ENCODE measurements around the gene DENND6B. TPM values are rescaled to one million over a fixed set of nuclear protein-coding genes. Genes with fewer than 3 reads are reported as not detected.

The DENND6B gene
- total and polyA plus RNA-seq, 4 donors = 0.86 to 1.2 (median 1.1) TPM

- TF ChIP-seq MAX (IDR thresholded peaks at IDR 0.05) (no peak), JUND (IDR thresholded peaks at IDR 0.05) (no peak), SP1 (IDR thresholded peaks at IDR 0.05) (no peak), ATF3 (IDR thresholded peaks at IDR 0.05) (no peak), RXRA (IDR thresholded peaks at IDR 0.05) (no peak), NR2F2 (IDR thresholded peaks at IDR 0.05) (no peak)
Observed at GRCh38 chr22:50259302-50259701, 67.5 kb downstream of the DENND6B start (continued).

Other genes starting within 250 kb of the DENND6B start
- 1 to 10 TPM in 1 of 2 donors, under 1 TPM in 1; 0.33 to 9.4 TPM for gene MLC1, start 241.6 kb downstream of the DENND6B start, total RNA-seq
- gene MLC1, start 241.6 kb downstream of the DENND6B start, polyA plus RNA-seq = under 1 TPM in 1 of 2 donors, not detected in 1; 0.13 TPM
- gene MOV10L1, start 237.0 kb downstream of the DENND6B start, total RNA-seq = under 1 TPM; 0.17 to 0.47 TPM
- under 1 TPM; 0.07 to 0.18 TPM for gene MOV10L1, start 237.0 kb downstream of the DENND6B start, polyA plus RNA-seq
- gene PANX2, start 156.3 kb downstream of the DENND6B start, total RNA-seq = 1 to 10 TPM in 1 of 2 donors, under 1 TPM in 1; 0.56 to 2.3 TPM
- gene PANX2, start 156.3 kb downstream of the DENND6B start, polyA plus RNA-seq = 10 to 100 TPM in 1 of 2 donors, under 1 TPM in 1; 0.39 to 14.8 TPM
- 10 to 100 TPM; 10.5 to 18.3 TPM for gene TRABD, start 141.1 kb downstream of the DENND6B start, total RNA-seq
- gene TRABD, start 141.1 kb downstream of the DENND6B start, polyA plus RNA-seq = 10 to 100 TPM; 14.4 to 29.7 TPM
- 10 to 100 TPM; 16.4 to 58.9 TPM for gene SELENOO, start 126.0 kb downstream of the DENND6B start, total RNA-seq
- 10 to 100 TPM; 25.5 to 59.2 TPM for gene SELENOO, start 126.0 kb downstream of the DENND6B start, polyA plus RNA-seq
- gene TUBGCP6, start 82.0 kb downstream of the DENND6B start, total RNA-seq = 10 to 100 TPM; 20.9 to 31.7 TPM
- gene TUBGCP6, start 82.0 kb downstream of the DENND6B start, polyA plus RNA-seq = 10 to 100 TPM in 1 of 2 donors, 1 to 10 TPM in 1; 9.3 to 11.9 TPM
- gene HDAC10, start 75.7 kb downstream of the DENND6B start, total RNA-seq = 10 to 100 TPM; 11.4 to 18.2 TPM
- gene HDAC10, start 75.7 kb downstream of the DENND6B start, polyA plus RNA-seq = 10 to 100 TPM in 1 of 2 donors, 1 to 10 TPM in 1; 6.2 to 15.9 TPM
- gene MAPK12, start 65.3 kb downstream of the DENND6B start, total RNA-seq = 1 to 10 TPM; 2.3 to 2.8 TPM
- gene MAPK12, start 65.3 kb downstream of the DENND6B start, polyA plus RNA-seq = 1 to 10 TPM in 1 of 2 donors, under 1 TPM in 1; 0.83 to 1.5 TPM
- gene MAPK11, start 56.6 kb downstream of the DENND6B start, total RNA-seq = 1 to 10 TPM in 1 of 2 donors, under 1 TPM in 1; 0.65 to 1.2 TPM
- 1 to 10 TPM in 1 of 2 donors, under 1 TPM in 1; 0.83 to 2.0 TPM for gene MAPK11, start 56.6 kb downstream of the DENND6B start, polyA plus RNA-seq
- 10 to 100 TPM; 28.8 to 95.7 TPM for gene PLXNB2, start 19.4 kb downstream of the DENND6B start, total RNA-seq
- gene PLXNB2, start 19.4 kb downstream of the DENND6B start, polyA plus RNA-seq = 10 to 100 TPM; 60.1 to 87.8 TPM
- gene PPP6R2, start 16.3 kb upstream of the DENND6B start, total RNA-seq = 100 to 1,000 TPM in 1 of 2 donors, 10 to 100 TPM in 1; 51.7 to 117 TPM
- 10 to 100 TPM; 28.8 to 42.6 TPM for gene PPP6R2, start 16.3 kb upstream of the DENND6B start, polyA plus RNA-seq
- 10 to 100 TPM; 21.8 to 37.6 TPM for gene SBF1, start 148.0 kb upstream of the DENND6B start, total RNA-seq
- gene SBF1, start 148.0 kb upstream of the DENND6B start, polyA plus RNA-seq = 10 to 100 TPM in 1 of 2 donors, 1 to 10 TPM in 1; 8.3 to 11.0 TPM
- 1 to 10 TPM in 1 of 2 donors, under 1 TPM in 1; 0.79 to 1.8 TPM for gene ADM2, start 154.5 kb upstream of the DENND6B start, total RNA-seq
- 1 to 10 TPM in 1 of 2 donors, under 1 TPM in 1; 0.89 to 2.8 TPM for gene ADM2, start 154.5 kb upstream of the DENND6B start, polyA plus RNA-seq
- gene MIOX, start 159.8 kb upstream of the DENND6B start, total RNA-seq = not detected
- gene MIOX, start 159.8 kb upstream of the DENND6B start, polyA plus RNA-seq = not detected
- 10 to 100 TPM; 24.0 to 27.9 TPM for gene LMF2, start 180.7 kb upstream of the DENND6B start, total RNA-seq
- gene LMF2, start 180.7 kb upstream of the DENND6B start, polyA plus RNA-seq = 10 to 100 TPM; 16.7 to 35.6 TPM
- 10 to 100 TPM; 15.2 to 30.8 TPM for gene NCAPH2, start 181.2 kb upstream of the DENND6B start, total RNA-seq
- 10 to 100 TPM; 12.0 to 12.5 TPM for gene NCAPH2, start 181.2 kb upstream of the DENND6B start, polyA plus RNA-seq
- gene SCO2, start 198.6 kb upstream of the DENND6B start, total RNA-seq = 1 to 10 TPM; 1.4 to 1.7 TPM
- gene SCO2, start 198.6 kb upstream of the DENND6B start, polyA plus RNA-seq = 1 to 10 TPM; 1.9 to 2.9 TPM
- gene TYMP, start 203.0 kb upstream of the DENND6B start, total RNA-seq = 100 to 1,000 TPM in 1 of 2 donors, 10 to 100 TPM in 1; 41.2 to 109 TPM
- 10 to 100 TPM; 34.0 to 89.8 TPM for gene TYMP, start 203.0 kb upstream of the DENND6B start, polyA plus RNA-seq
- gene KLHDC7B, start 218.9 kb upstream of the DENND6B start, total RNA-seq = under 1 TPM in 1 of 2 donors, not detected in 1; 0.08 TPM
- gene KLHDC7B, start 218.9 kb upstream of the DENND6B start, polyA plus RNA-seq = under 1 TPM; 0.08 to 0.16 TPM
- 1 to 10 TPM in 1 of 2 donors, not detected in 1; 2.2 TPM for gene SYCE3, start 235.9 kb upstream of the DENND6B start, total RNA-seq
- gene SYCE3, start 235.9 kb upstream of the DENND6B start, polyA plus RNA-seq = under 1 TPM in 1 of 2 donors, not detected in 1; 0.45 TPM

All from liver (tissue), 5 donors.